Neural crest cell (in vitro differentiated cells): ENCODE data around the gene DDX1. TPM values are rescaled to one million over a fixed set of nuclear protein-coding genes. Genes with fewer than 3 reads are reported as not detected.
A peak's percentile ranks its signal among the peaks of the same experiment; 100 is the strongest.

Source experiments
- DNase-seq: peaks from one replicate; pipeline ENCODE4 v3.0.0; 2021; ENCODE audit warnings: low read depth, mixed read lengths, low spot score
- H3K27ac Mint-ChIP-seq: one replicate; pipeline ENCODE4 v1.8.0; 2021; ENCODE audit warnings: mild to moderate bottlenecking, mixed read lengths; ENCODE audit not compliant: unreplicated experiment
- H3K27me3 Mint-ChIP-seq: 2 replicates; pipeline ENCODE4 v1.8.0; 2021; ENCODE audit warnings: low read depth, mild to moderate bottlenecking, mixed read lengths
- H3K36me3 Mint-ChIP-seq: 2 replicates; pipeline ENCODE4 v1.8.0; 2021; ENCODE audit warnings: low read depth, mild to moderate bottlenecking, mixed read lengths
- H3K4me1 Mint-ChIP-seq: 2 replicates; pipeline ENCODE4 v1.8.0; 2021; ENCODE audit warnings: mixed read lengths
- H3K4me3 Mint-ChIP-seq: one replicate; pipeline ENCODE4 v1.8.0; 2021; ENCODE audit warnings: mild to moderate bottlenecking, mixed read lengths
- H3K9me3 Mint-ChIP-seq: 2 replicates; pipeline ENCODE4 v1.8.0; 2021; ENCODE audit warnings: mixed read lengths
- CTCF ChIP-seq: fragments of 200-600 bp; sonication (generic); conservative IDR thresholded peaks from 2 replicates; pipeline ENCODE4 v1.5.0; 2021; ENCODE audit warnings: antibody characterized with exemption, mild to moderate bottlenecking
- total RNA-seq: library from RNA; stranded (reverse); gene quantifications from 2 replicates; pipeline ENCODE4 v1.2.1, GENCODE V29; 2021

Gene DDX1
- total RNA-seq, 1 donor from 2014 or later, result 154 TPM

GRCh38 chr2:15661295-15661569 is 69.6 kb downstream of the DDX1 start:
- H3K27me3 Mint-ChIP-seq, result no peaks in the 10 kb centered on the region
- DNase-seq, result no peak
- H3K4me3 Mint-ChIP-seq, result no peak overlapping the region
- H3K36me3 Mint-ChIP-seq, result peaks cover 8% of the 10 kb centered on the region
- peaks cover 12% of the 10 kb centered on the region for H3K9me3 Mint-ChIP-seq
- H3K27ac Mint-ChIP-seq, result no peak overlapping the region
- peaks cover 18% of the 10 kb centered on the region for H3K4me1 Mint-ChIP-seq
- TF ChIP-seq CTCF, result no peak

- no peak for TF ChIP-seq CTCF
- Mint-ChIP-seq H3K4me3 (no peak overlapping the region), H3K27me3 (no peaks in the 10 kb centered on the region), H3K4me1 (peaks cover 12% of the 10 kb centered on the region), H3K27ac (no peak overlapping the region), H3K9me3 (peaks cover 12% of the 10 kb centered on the region), H3K36me3 (peaks cover 8% of the 10 kb centered on the region)
- DNase-seq, result no peak
These were observed 70.4 kb downstream of the DDX1 start for GRCh38 chr2:15662026-15662425.

GRCh38 chr2:15662579-15662978 is 70.9 kb downstream of the DDX1 start:
- Mint-ChIP-seq H3K4me3 (no peak overlapping the region), H3K4me1 (peaks cover 12% of the 10 kb centered on the region), H3K36me3 (peaks cover 8% of the 10 kb centered on the region), H3K27me3 (no peaks in the 10 kb centered on the region), H3K9me3 (peaks cover 12% of the 10 kb centered on the region), H3K27ac (no peak overlapping the region)
- no peak for DNase-seq
- no peak for TF ChIP-seq CTCF

- no peak for TF ChIP-seq CTCF
- peaks cover 3% of the 10 kb centered on the region for H3K36me3 Mint-ChIP-seq
- H3K27ac Mint-ChIP-seq, result peak overlapping the region; percentile 87
- H3K9me3 Mint-ChIP-seq, result peaks cover 8% of the 10 kb centered on the region
- no peak for DNase-seq
- no peaks in the 10 kb centered on the region for H3K27me3 Mint-ChIP-seq
- peaks cover 20% of the 10 kb centered on the region for H3K4me1 Mint-ChIP-seq
- H3K4me3 Mint-ChIP-seq, result no peak overlapping the region
These were observed 72.1 kb downstream of the DDX1 start for GRCh38 chr2:15663802-15664201.

GRCh38 chr2:15664273-15665066 is 72.8 kb downstream of the DDX1 start:
- no peak overlapping the region for H3K4me3 Mint-ChIP-seq
- peaks cover 4% of the 10 kb centered on the region for H3K9me3 Mint-ChIP-seq
- no peak for TF ChIP-seq CTCF
- no peaks in the 10 kb centered on the region for H3K36me3 Mint-ChIP-seq
- no peak for DNase-seq
- peak overlapping the region; percentile 87 for H3K27ac Mint-ChIP-seq
- H3K27me3 Mint-ChIP-seq, result no peaks in the 10 kb centered on the region
- peaks cover 27% of the 10 kb centered on the region for H3K4me1 Mint-ChIP-seq
